ENCODE data around the gene SLC15A2. TPM values are rescaled to one million over a fixed set of nuclear protein-coding genes. Genes with fewer than 3 reads are reported as not detected.

SLC15A2 gene
- total RNA-seq, 1 experiment from 2014 or later = 0.79 TPM

DNA sequence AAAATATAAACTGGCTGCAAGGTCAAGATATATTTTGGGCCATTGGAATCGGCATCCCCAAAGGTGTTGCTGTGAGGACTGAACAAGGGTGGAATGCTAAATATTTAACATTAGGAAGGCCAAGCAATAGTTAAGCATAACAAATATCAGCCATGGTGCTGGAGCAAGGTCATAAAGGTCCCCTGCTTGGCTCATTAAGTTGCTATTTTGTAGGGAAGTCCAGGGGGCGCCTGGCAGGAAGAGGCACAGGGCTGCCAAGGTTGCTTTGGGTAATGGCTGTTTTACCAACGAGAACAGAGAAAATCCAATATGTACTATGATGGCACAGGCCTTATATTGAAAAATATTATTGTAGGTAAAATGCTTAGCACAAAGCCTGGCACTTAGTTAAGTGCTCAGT lies 62.2 kb downstream of the SLC15A2 start:
- Histone ChIP-seq H3K36me3 (no peaks in the 10 kb centered on the region), H3K4me1 (no peaks in the 10 kb centered on the region), H3K27me3 (no peaks in the 10 kb centered on the region), H3K4me3 (no peak overlapping the region), H3K9me3 (replicated peaks) (no peaks in the 10 kb centered on the region), H3K27ac (no peak overlapping the region)
- no peak for DNase-seq

DNA sequence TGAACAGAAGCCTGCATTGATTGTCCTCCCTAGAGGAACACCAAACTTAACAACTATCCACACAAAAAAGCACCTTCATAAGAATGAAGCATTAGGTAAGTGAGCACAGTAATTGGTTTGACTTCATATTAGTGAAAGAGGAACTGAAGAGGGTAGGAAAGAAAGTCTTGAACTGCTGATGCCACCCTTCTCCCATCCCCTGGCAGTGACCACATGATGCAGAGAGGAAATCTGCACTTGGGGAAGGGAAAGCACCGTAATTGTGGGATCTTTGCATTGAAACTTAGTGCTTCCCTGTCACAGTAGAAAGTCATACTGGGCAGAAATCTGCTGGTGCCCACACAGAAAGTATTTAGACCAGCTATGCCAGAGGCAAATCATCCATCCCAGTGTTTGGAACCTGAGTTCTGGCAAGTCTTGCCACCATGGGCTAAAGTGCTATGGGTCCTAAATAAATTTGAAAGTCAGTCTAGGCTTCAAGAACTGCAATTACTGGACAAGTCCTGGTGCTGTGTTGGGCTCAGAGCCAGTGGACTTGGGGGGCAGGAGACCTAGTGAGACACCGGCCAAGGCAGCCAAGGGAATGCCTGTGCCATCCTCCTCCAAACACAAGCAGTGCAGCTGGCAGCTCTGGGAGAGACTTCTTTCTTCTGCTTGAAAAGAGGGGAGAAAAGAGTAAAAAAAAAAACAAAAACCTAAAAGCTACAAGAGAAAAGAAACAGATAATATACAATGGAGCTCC lies 63.6 kb downstream of the SLC15A2 start:
- DNase-seq = no peak
- Histone ChIP-seq H3K4me3 (no peak overlapping the region), H3K27me3 (no peaks in the 10 kb centered on the region), H3K4me1 (no peaks in the 10 kb centered on the region), H3K36me3 (no peaks in the 10 kb centered on the region), H3K27ac (no peak overlapping the region), H3K9me3 (replicated peaks) (no peaks in the 10 kb centered on the region)

DNA sequence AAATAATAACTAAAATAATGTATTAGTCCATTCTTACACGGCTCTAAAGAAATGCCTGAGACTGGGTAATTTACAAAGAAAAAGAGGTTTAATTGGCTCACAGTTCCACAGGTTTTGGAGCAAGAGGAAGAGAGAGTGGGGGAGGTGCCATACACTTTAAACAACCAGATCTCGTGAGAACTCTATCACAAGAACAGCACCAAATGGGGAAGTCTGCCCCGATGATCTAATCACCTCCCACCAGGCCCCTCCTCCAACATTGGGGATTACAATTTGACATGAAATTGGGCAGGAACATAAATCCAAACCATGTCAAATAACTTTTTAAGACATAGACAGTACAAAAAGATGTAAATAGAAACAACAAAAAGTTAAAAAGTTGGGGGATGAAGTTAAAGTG lies 64.6 kb downstream of the SLC15A2 start:
- Histone ChIP-seq H3K4me3 (no peak overlapping the region), H3K27ac (no peak overlapping the region), H3K9me3 (replicated peaks) (no peaks in the 10 kb centered on the region), H3K36me3 (no peaks in the 10 kb centered on the region), H3K27me3 (no peaks in the 10 kb centered on the region), H3K4me1 (no peaks in the 10 kb centered on the region)
- DNase-seq = no peak

DNA sequence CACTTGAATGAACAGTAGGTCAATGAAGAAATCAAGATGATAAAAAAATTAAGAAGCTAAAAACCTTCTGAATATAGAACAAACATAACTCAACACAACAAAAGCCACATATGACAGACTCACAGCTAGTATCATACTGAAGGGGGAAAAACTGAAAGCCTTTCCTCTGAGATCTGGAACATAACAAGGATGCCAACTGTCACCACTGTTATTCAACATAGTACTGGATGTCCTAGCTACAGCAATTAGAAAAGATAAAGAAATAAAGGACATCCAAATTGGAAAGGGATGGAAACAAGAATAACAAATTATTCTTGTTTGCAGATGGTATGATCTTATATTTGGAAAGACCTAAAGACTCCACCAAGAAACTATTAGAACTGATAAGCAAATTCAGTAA lies 67.1 kb downstream of the SLC15A2 start:
- no peak overlapping the region for H3K4me3 ChIP-seq

DNA sequence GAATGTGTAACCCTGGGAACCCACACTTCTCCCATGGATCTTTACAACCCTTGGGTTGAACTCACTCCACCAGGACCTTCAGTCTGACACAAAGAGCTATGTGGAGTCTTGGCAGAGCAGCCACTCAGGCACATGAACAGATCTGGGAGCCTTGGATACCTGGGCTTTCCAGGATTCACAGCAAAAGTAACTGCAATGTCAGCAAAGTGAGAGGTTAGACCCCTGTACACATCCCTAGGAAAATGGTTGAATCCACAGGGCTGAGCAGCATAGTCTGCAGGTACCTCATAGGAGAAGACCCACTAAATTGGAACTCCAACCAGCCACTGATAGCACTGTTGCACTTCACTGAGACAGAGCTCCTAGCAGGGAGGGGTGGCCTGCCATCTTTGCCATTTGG lies 68.2 kb downstream of the SLC15A2 start:
- H3K27me3 ChIP-seq = no peaks in the 10 kb centered on the region
- no peak for DNase-seq
- no peaks in the 10 kb centered on the region for H3K4me1 ChIP-seq
- H3K36me3 ChIP-seq = no peaks in the 10 kb centered on the region
- no peaks in the 10 kb centered on the region; the same call in 1 of the 2 replicates for H3K9me3 ChIP-seq (replicated peaks)
- no peak overlapping the region for H3K27ac ChIP-seq
- no peak overlapping the region for H3K4me3 ChIP-seq

More for the DNA sequence above, 67.1 kb downstream of the SLC15A2 start:
- Histone ChIP-seq H3K9me3 (replicated peaks) (no peaks in the 10 kb centered on the region; the same call in 1 of the 2 replicates), H3K27me3 (no peaks in the 10 kb centered on the region), H3K27ac (no peak overlapping the region), H3K36me3 (no peaks in the 10 kb centered on the region), H3K4me1 (no peaks in the 10 kb centered on the region)
- DNase-seq = no peak

DNA sequence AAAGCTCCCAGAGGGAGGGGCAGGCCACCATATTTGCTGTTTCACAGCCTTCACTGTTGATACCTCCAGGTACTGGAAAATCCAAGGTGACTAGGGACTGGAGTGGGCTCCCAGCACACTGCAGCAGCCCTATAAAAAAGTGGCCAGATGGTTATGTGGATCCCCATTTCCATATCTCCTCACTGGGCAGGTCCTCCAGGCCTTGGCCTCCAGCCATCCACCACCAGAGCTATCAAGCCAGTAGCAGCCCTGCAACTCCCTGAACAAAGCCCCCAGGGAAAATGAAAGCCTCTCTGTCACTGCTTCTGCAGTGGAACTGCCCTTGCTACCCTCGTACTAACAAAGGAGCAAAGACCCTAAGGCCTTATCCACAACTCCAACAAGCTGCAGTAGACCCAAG lies 69.4 kb downstream of the SLC15A2 start:
- H3K9me3 ChIP-seq (replicated peaks) = no peaks in the 10 kb centered on the region; the same call in 1 of the 2 replicates
- H3K36me3 ChIP-seq = no peaks in the 10 kb centered on the region
- no peaks in the 10 kb centered on the region for H3K27me3 ChIP-seq
- H3K27ac ChIP-seq = no peak overlapping the region
- DNase-seq = no peak
- H3K4me3 ChIP-seq = no peak overlapping the region
- no peaks in the 10 kb centered on the region for H3K4me1 ChIP-seq

DNA sequence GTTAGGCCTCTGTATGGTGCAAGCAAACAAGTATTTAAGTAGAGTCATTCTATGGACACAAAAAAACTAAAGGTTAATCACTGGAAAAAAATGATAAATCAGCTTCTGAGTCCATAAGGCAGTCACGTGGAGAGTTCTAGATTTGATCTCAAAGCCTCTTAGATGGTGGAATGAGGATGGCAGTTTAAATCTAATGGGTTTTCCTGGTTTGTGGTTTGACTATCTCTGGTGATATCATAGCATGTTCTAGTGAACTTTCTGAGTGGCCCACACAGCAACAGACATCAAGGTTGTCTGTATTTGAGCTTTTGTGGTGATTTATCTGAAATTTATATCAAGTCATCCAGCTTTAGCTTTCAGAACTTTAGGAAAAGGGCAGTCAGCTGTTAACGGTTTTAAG lies 75.4 kb downstream of the SLC15A2 start:
- H3K27ac ChIP-seq = no peak overlapping the region
- no peaks in the 10 kb centered on the region for H3K4me1 ChIP-seq
- H3K4me3 ChIP-seq = no peak overlapping the region
- no peaks in the 10 kb centered on the region for H3K36me3 ChIP-seq
- H3K9me3 ChIP-seq (replicated peaks) = no peaks in the 10 kb centered on the region; the same call in 1 of the 2 replicates
- no peak for DNase-seq
- H3K27me3 ChIP-seq = no peaks in the 10 kb centered on the region

DNA sequence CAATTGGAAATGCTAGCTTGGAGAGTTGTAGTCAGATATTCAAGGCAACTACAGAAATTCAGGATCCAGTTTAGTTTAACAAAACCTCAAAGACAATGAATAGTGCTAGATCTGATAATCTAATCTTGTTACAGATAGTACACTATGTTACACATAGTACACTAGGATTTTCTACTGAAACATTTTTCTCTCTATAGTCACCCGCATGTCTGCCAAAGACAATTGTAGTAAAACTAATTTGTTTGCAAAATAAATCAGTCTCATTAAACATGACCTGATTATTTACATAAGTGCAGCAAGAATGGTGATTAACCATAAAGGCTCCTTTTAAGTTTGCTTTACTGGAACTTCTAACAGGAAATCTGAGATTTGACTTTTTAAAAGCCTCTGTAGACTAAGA lies 75.8 kb downstream of the SLC15A2 start:
- Histone ChIP-seq H3K36me3 (no peaks in the 10 kb centered on the region), H3K4me3 (no peak overlapping the region), H3K9me3 (replicated peaks) (no peaks in the 10 kb centered on the region; the same call in 1 of the 2 replicates), H3K27me3 (no peaks in the 10 kb centered on the region), H3K27ac (no peak overlapping the region), H3K4me1 (no peaks in the 10 kb centered on the region)
- DNase-seq = no peak

DNA sequence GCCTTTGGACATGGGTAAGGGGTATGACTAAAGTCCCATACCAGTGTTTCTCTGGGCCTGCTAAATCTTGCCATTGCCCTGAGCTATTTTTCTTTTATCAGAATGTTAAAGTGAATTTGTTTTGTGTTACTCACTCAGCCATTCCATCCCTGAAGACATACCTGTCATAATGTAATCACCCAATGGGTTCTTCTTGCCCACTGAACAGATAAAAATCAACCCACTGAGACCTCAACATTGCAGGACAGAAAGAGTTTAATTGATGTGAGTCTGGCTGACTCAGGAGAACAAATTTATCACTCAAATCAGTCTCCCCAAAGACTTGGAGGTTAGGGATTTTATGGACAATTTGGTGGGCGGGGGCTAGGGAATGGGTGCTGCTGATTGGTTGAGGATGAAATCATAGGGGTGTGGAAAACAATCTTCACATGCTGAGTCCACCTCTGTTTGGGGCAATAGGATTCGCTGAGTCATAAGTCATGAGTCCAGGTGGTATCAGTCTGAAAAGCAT lies 80.5 kb downstream of the SLC15A2 start:
- Histone ChIP-seq H3K9me3 (replicated peaks) (no peaks in the 10 kb centered on the region), H3K36me3 (no peaks in the 10 kb centered on the region), H3K4me3 (no peak overlapping the region), H3K27me3 (no peaks in the 10 kb centered on the region), H3K4me1 (no peaks in the 10 kb centered on the region), H3K27ac (no peak overlapping the region)
- no peak for DNase-seq

DNA sequence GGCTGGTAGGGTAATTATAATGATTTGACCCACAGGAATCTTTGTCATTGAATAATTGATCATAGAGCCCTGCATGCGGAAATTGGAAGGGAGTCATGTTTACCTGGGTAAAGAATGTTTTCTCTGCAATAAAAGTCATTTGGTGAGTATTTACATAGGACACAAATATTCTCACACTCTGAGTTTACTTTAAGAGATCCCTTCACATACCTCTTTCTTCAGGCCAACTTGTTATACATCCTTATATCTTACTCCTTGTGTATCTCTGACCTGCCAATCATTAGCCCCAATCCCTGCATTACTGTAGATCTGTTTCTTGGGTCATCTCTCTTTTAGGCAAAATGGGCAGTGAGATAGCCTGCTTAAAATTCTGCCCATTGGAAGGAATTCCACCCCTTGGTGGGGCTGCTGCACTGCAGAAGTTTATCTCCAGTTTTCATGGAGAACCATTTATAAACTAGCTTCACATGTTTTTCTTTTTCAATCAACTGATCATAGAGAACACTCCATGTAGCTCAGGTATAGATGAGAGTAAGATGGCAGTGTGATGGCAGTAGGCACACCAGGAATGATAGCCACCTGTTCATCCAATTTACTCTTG lies 81.6 kb downstream of the SLC15A2 start:
- H3K4me3 ChIP-seq = no peak overlapping the region
- no peaks in the 10 kb centered on the region for H3K4me1 ChIP-seq
- no peak for DNase-seq
- no peaks in the 10 kb centered on the region for H3K9me3 ChIP-seq (replicated peaks)
- no peaks in the 10 kb centered on the region for H3K27me3 ChIP-seq
- no peak overlapping the region for H3K27ac ChIP-seq
- H3K36me3 ChIP-seq = no peaks in the 10 kb centered on the region

DNA sequence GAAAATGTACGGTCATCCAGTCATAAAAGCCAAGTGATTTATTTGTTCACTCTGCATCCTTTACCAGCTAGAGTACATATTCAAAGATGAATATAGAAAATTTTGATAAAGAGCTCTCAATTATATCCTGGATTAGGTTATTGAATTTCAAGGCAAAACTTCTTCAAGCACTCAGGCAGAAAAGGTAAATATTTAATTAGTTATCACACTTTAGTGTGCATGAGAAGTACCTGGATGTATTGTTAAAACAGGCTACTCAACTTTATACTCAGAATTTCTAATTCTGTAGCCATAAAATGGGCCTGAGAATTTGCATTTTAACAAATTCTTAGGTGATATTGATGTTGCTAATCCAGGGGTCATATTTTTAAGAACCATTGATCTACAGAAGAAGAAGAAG lies 82.5 kb downstream of the SLC15A2 start:
- no peaks in the 10 kb centered on the region for H3K4me1 ChIP-seq
- H3K9me3 ChIP-seq (replicated peaks) = no peaks in the 10 kb centered on the region
- no peak overlapping the region for H3K4me3 ChIP-seq
- no peak for DNase-seq
- no peak overlapping the region for H3K27ac ChIP-seq
- no peaks in the 10 kb centered on the region for H3K36me3 ChIP-seq
- H3K27me3 ChIP-seq = no peaks in the 10 kb centered on the region

DNA sequence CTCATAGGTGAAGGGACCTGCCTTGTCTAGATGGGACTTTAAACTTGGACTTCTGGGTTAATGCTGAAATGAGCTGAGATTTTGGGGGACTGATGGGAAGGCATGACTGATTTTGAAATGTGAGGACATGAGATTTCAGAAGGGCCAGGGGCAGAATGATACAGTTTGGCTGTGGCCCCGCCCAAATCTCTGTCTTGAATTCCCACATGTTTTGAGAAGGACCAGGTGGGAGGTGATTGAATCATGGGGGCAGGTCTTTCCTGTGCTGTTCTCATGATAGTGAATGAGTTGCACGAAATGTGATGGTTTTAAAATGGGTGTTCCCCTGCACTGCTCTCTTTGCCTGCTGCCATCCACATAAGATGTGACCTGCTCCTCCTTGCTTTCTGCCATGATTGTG lies 85.0 kb downstream of the SLC15A2 start:
- H3K27ac ChIP-seq = no peak overlapping the region
- no peaks in the 10 kb centered on the region; the same call in 1 of the 2 replicates for H3K9me3 ChIP-seq (replicated peaks)
- no peak for DNase-seq
- H3K4me1 ChIP-seq = no peaks in the 10 kb centered on the region
- H3K36me3 ChIP-seq = no peaks in the 10 kb centered on the region
- no peaks in the 10 kb centered on the region for H3K27me3 ChIP-seq
- H3K4me3 ChIP-seq = no peak overlapping the region

DNA sequence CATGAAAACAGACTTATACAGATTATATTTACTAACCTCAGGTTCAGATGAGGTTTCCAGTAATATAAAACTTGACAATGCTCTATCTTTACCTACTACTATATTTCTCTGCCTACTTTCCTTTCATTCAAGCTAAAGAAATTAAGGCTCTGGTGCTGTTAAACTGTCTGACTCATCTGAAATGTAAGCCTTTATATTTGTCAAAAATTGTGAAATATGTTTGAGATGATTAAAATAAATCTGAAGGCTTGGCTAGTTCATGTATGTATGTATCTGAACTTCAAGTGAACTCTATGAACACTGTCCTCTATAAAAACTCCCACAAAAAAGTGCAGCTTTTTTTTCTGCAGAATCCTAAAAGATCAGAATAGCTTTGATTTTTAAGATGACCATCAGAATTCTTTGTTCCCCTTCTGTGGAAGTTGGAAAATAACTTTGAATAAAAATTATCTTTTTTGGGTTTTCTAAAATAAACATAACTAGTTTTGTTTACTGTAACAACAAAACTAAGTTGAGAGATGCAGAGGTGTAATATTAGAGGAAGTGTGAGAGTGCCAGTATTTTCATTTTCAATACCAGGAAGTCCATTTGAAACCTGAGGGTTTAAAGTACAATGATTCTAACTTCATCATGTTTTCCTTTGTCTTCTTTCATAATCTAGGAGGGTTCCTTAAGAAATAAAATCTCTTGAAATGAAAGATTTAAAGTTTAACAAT lies 85.7 kb downstream of the SLC15A2 start:
- no peak overlapping the region for H3K27ac ChIP-seq
- no peak for DNase-seq
- no peaks in the 10 kb centered on the region; the same call in 1 of the 2 replicates for H3K9me3 ChIP-seq (replicated peaks)
- no peaks in the 10 kb centered on the region for H3K36me3 ChIP-seq
- H3K4me1 ChIP-seq = no peaks in the 10 kb centered on the region
- H3K27me3 ChIP-seq = no peaks in the 10 kb centered on the region
- H3K4me3 ChIP-seq = no peak overlapping the region

DNA sequence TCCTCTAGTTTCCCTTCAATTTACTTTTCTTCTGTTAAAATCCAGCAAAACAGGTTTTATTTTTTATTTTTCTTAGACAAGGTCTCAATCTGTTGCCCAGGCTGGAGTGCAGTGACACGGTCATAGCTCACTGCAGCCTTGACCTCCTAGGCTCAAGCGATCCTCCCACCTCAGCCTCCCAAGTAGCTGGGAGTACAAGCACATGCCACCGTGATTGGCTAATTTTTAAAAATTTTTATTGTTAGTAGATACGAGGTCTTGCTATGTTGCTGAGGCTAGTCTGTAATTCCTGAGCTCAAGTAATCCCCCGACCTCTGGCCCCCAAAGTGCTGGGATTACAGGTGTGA lies 86.2 kb downstream of the SLC15A2 start:
- Histone ChIP-seq H3K27me3 (no peaks in the 10 kb centered on the region), H3K27ac (no peak overlapping the region), H3K4me1 (no peaks in the 10 kb centered on the region), H3K4me3 (no peak overlapping the region), H3K36me3 (no peaks in the 10 kb centered on the region), H3K9me3 (replicated peaks) (no peaks in the 10 kb centered on the region; the same call in 1 of the 2 replicates)
- DNase-seq = no peak

DNA sequence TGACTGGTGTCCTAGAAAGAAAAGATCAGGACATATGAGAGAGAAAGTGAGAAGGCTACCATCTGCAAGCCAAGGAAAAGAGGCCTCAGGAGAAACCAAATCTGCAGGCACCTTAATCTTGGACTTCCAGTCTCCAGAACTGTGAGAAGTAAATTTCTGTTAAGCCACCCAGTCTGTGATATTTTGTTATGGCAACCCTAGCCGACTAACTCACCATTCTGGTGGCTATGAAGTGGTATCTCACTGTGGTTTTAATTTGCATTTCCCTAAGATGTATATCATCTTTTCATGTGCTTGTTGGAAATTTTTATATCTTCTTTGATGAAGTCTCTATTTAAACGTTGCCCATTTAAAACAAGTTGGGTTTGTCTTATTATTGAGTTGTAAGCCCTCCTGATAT lies 87.3 kb downstream of the SLC15A2 start:
- no peak overlapping the region for H3K4me3 ChIP-seq

More for the DNA sequence above, 87.3 kb downstream of the SLC15A2 start:
- no peak for DNase-seq
- Histone ChIP-seq H3K27ac (no peak overlapping the region), H3K27me3 (no peaks in the 10 kb centered on the region), H3K36me3 (no peaks in the 10 kb centered on the region), H3K4me1 (no peaks in the 10 kb centered on the region), H3K9me3 (replicated peaks) (no peaks in the 10 kb centered on the region; the same call in 1 of the 2 replicates)

All from SJCRH30 (cell line).